ENCODE measurements around the gene SLC2A9. TPM values are rescaled to one million over a fixed set of nuclear protein-coding genes. Genes with fewer than 3 reads are reported as not detected.
"Not testable (repeated sequence)": the region's sequence is repeated elsewhere in the genome, so short reads cannot be mapped to it uniquely, and the experiment has no call there.

Gene SLC2A9
- total RNA-seq, 1 experiment from 2014 or later: 33.3 TPM

DNA sequence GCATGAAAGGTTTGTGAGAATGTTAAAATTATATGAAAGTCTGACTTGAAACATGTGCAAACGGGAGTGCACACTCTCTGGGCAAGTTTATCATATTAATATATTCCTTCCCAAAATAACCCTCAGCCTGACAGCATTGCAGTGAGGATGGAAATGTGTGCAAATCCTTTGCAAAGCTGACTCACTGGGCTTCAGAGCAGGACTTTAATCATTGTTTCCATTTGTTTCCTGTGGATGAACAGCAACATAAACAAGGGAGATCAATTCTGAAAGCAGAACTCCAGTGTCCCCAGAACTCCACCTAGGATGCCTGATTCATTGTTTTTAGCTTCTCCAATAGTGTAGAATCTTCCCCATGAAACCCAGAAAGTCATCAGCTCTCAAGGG, 32.9 kb downstream of the SLC2A9 start:
- Mint-ChIP-seq H3K4me1 (ENCODE audit: insufficient read depth, unreplicated experiment) (no peaks in the 10 kb centered on the region), H3K27me3 (ENCODE audit: insufficient read depth, unreplicated experiment) (no peaks in the 10 kb centered on the region), H3K9me3 (ENCODE audit: unreplicated experiment) (no peaks in the 10 kb centered on the region), H3K4me3 (ENCODE audit: unreplicated experiment) (no peak overlapping the region), H3K36me3 (ENCODE audit: insufficient read depth, unreplicated experiment) (peaks cover 21% of the 10 kb centered on the region), H3K27ac (ENCODE audit: low read depth, unreplicated experiment) (no peak overlapping the region)
- CTCF ChIA-PET: interaction anchor here (0.7 kb wide), 1 partner anchor 235 kb away, joined by 3 read pairs; no protein-coding TSS in a partner anchor
- intact Hi-C loops (cut with micrococcal nuclease): no loop called here
- POLR2A ChIA-PET: interaction anchor here (1.2 kb wide), 1 partner anchor 19 kb away, joined by 3 read pairs; no protein-coding TSS in a partner anchor
- TF ChIP-seq, protein P1, sequence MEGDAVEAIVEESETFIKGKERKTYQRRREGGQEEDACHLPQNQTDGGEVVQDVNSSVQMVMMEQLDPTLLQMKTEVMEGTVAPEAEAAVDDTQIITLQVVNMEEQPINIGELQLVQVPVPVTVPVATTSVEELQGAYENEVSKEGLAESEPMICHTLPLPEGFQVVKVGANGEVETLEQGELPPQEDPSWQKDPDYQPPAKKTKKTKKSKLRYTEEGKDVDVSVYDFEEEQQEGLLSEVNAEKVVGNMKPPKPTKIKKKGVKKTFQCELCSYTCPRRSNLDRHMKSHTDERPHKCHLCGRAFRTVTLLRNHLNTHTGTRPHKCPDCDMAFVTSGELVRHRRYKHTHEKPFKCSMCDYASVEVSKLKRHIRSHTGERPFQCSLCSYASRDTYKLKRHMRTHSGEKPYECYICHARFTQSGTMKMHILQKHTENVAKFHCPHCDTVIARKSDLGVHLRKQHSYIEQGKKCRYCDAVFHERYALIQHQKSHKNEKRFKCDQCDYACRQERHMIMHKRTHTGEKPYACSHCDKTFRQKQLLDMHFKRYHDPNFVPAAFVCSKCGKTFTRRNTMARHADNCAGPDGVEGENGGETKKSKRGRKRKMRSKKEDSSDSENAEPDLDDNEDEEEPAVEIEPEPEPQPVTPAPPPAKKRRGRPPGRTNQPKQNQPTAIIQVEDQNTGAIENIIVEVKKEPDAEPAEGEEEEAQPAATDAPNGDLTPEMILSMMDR (IDR thresholded peaks at IDR 0.05; ENCODE audit: unreplicated experiment): no peak
- no TSS peak for BruUV-seq (replicated peaks)
- DNase-seq (ENCODE audit: unreplicated experiment): no peak

DNA sequence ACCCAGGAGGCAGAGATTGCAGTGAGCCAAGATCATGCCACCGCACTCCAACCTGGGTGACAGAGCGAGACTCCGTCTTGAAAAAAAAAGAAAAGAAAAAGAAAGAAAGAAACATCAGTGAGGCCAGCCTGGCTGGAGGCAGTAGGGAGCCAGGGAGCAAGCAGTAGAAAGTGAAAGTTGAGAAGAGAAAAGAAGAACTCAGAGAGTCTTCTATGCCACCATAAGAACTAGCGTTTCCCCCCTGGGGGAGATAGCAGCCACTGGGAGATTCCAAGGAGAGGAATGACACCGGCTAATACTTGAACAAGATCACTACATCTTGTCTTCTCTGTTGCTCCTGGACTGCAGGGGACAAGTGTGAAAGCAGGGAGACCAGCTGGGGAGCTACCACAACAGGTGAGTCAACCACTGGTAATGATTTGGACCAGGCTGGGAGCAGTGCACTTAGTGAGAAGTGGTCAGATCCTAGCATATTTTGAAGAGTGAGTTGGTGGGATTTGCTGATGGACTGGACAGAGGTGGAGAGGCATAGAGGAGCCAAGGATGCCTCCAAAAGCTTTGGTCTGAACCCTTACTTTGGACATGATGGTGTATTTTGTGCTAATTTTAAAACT, 33.4 kb downstream of the SLC2A9 start:
- Mint-ChIP-seq H3K4me1 (ENCODE audit: insufficient read depth, unreplicated experiment) (no peaks in the 10 kb centered on the region), H3K9me3 (ENCODE audit: unreplicated experiment) (no peaks in the 10 kb centered on the region), H3K27me3 (ENCODE audit: insufficient read depth, unreplicated experiment) (no peaks in the 10 kb centered on the region), H3K36me3 (ENCODE audit: insufficient read depth, unreplicated experiment) (peaks cover 16% of the 10 kb centered on the region), H3K4me3 (ENCODE audit: unreplicated experiment) (no peak overlapping the region), H3K27ac (ENCODE audit: low read depth, unreplicated experiment) (no peak overlapping the region)
- intact Hi-C loops (cut with micrococcal nuclease): no loop called here
- ChIA-PET CTCF (interaction anchor here (0.7 kb wide), 2 partner anchors 225 to 234 kb away, joined by 3 read pairs; no protein-coding TSS in a partner anchor), POLR2A (interaction anchor here (1.2 kb wide), 1 partner anchor 19 kb away, joined by 3 read pairs; no protein-coding TSS in a partner anchor)
- TF ChIP-seq, protein P1 (IDR thresholded peaks at IDR 0.05; ENCODE audit: unreplicated experiment): no peak
- no peak for DNase-seq (ENCODE audit: unreplicated experiment)
- BruUV-seq (replicated peaks): no TSS peak

DNA sequence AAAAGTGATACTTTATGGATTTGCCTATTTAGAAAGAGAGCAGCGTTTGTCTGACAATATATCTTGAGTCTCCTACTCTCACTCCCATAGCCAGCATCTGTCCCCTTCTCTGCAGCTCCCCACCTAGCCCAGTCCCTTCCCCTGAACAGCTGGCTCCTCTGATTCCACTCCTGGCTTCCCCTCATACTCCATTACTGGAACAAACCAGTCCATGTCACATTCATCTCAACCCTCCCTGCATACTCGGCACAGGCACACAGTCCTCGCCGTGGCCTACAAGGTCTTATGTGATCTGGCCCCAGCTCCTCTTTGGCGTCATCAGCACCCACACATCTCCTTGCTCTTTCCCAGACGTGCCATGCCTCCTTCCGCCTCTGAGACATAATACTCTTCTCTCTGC, 36.7 kb downstream of the SLC2A9 start:
- no TSS peak for BruUV-seq (replicated peaks)
- Mint-ChIP-seq H3K27me3 (ENCODE audit: insufficient read depth, unreplicated experiment) (no peaks in the 10 kb centered on the region), H3K4me3 (ENCODE audit: unreplicated experiment) (no peak overlapping the region), H3K4me1 (ENCODE audit: insufficient read depth, unreplicated experiment) (no peaks in the 10 kb centered on the region), H3K36me3 (ENCODE audit: insufficient read depth, unreplicated experiment) (peaks cover 30% of the 10 kb centered on the region), H3K9me3 (ENCODE audit: unreplicated experiment) (peaks cover 10% of the 10 kb centered on the region), H3K27ac (ENCODE audit: low read depth, unreplicated experiment) (no peak overlapping the region)
- POLR2A ChIA-PET: no interaction called here
- TF ChIP-seq, protein P1 (IDR thresholded peaks at IDR 0.05; ENCODE audit: unreplicated experiment): no peak
- DNase-seq (ENCODE audit: unreplicated experiment): no peak
- CTCF ChIA-PET: no interaction called here
- intact Hi-C loops (cut with micrococcal nuclease): no loop called here

DNA sequence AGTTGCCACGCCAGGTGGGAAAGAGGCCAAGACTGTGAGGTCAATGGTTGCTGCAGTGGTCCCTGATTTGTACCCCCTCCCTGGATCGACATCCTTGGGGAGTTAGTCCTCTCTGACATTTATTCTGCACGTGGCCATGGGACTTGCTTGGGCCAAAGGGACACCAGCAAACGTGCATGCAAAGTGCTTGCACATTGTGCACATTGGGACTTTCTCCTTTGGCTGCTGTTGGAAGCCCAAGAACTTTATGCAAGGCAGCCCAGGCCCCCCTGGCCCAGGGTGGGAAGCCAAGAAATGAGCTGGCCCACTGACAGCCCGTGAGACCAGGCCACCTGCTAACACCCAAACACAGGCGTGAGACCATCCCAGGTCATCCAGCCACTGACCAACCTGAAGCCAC, 38.1 kb downstream of the SLC2A9 start:
- ChIA-PET POLR2A (no interaction called here), CTCF (no interaction called here)
- Mint-ChIP-seq H3K27me3 (ENCODE audit: insufficient read depth, unreplicated experiment) (no peaks in the 10 kb centered on the region), H3K9me3 (ENCODE audit: unreplicated experiment) (peaks cover 10% of the 10 kb centered on the region), H3K4me1 (ENCODE audit: insufficient read depth, unreplicated experiment) (no peaks in the 10 kb centered on the region), H3K36me3 (ENCODE audit: insufficient read depth, unreplicated experiment) (peaks cover 32% of the 10 kb centered on the region), H3K4me3 (ENCODE audit: unreplicated experiment) (no peak overlapping the region), H3K27ac (ENCODE audit: low read depth, unreplicated experiment) (no peak overlapping the region)
- intact Hi-C loops (cut with micrococcal nuclease): no loop called here
- BruUV-seq (replicated peaks): no TSS peak
- DNase-seq (ENCODE audit: unreplicated experiment): no peak
- TF ChIP-seq, protein P1 (IDR thresholded peaks at IDR 0.05; ENCODE audit: unreplicated experiment): no peak

DNA sequence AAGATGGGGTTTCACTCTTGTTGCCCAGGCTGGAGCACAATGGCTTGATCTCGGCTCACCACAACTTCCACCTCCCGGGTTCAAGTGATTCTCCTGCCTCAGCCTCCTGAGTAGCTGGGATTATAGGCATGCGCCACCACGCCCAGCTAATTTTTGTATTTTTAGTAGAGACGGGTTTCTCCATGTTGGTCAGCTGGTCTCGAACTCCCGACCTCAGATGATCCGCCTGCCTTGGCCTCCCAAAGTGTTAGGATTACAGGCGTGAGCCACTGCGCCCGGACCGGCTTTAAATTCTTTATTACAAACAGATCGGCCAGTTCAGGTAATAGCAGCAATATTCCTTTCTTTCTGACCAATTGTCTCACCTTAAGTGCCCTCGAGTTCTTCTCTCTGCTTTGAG, 39.4 kb downstream of the SLC2A9 start:
- CTCF ChIA-PET; H3K27me3 Mint-ChIP-seq (ENCODE audit: insufficient read depth, unreplicated experiment): not testable (repeated sequence)

More for the DNA sequence above, 39.4 kb downstream of the SLC2A9 start:
- H3K4me1 Mint-ChIP-seq (ENCODE audit: insufficient read depth, unreplicated experiment); H3K27ac Mint-ChIP-seq (ENCODE audit: low read depth, unreplicated experiment); H3K9me3 Mint-ChIP-seq (ENCODE audit: unreplicated experiment); DNase-seq (ENCODE audit: unreplicated experiment); intact Hi-C loops (cut with micrococcal nuclease); H3K4me3 Mint-ChIP-seq (ENCODE audit: unreplicated experiment); BruUV-seq (replicated peaks); POLR2A ChIA-PET: not testable (repeated sequence)
- H3K36me3 Mint-ChIP-seq (ENCODE audit: insufficient read depth, unreplicated experiment): peaks cover 40% of the 10 kb centered on the region

All from MCF 10A (cell line).